ENCODE measurements around the gene CRIP3. TPM values are rescaled to one million over a fixed set of nuclear protein-coding genes. Genes with fewer than 3 reads are reported as not detected.
"Not testable (repeated sequence)": the region's sequence is repeated elsewhere in the genome, so short reads cannot be mapped to it uniquely, and the experiment has no call there.

CRIP3 gene
- total RNA-seq, 1 experiment from 2014 or later, result 16.9 TPM

DNA sequence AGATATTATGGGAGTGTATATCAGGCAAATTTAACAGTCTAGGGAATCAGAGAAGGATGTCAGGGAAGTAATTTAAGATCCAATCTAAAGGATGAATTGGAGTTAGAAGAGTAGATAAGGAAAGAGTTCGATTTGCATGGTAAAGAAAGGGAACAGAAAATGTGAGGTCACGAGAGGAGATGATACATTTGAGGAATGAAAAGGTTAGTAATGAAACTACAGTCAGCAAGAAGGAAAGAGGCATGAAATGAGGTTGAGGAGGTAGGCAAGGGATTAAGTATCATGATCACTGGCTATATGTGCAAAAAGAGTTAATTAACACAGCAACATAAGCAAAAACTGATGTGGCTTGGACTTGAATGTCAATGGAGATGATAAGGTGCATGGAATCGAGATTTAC lies 38.4 kb upstream of the CRIP3 start:
- Histone ChIP-seq H4K8ac (replicated peaks; ENCODE audit: insufficient read length, low read depth, low read length) (no peak overlapping the region), H2BK5ac (ENCODE audit: insufficient read length, low read length) (no peak overlapping the region), H2BK12ac (ENCODE audit: insufficient read length, low read depth, low read length) (no peak overlapping the region), H3K18ac (ENCODE audit: insufficient read length, low read depth, low read length) (no peak overlapping the region), H3K4me1 (ENCODE audit: insufficient read depth, low read length) (no peaks in the 10 kb centered on the region), H3K4ac (ENCODE audit: low read depth, low read length) (no peak overlapping the region), H3K4me2 (ENCODE audit: insufficient read depth, insufficient read length, low read length) (no peak overlapping the region), H3T11ph (ENCODE audit: low read length) (no peak overlapping the region), H3K79me1 (ENCODE audit: insufficient read depth, low read depth, low read length, poor library complexity, severe bottlenecking) (no peaks in the 10 kb centered on the region), H3K27me3 (ENCODE audit: insufficient read depth, low read length) (no peaks in the 10 kb centered on the region), H3K56ac (ENCODE audit: insufficient read length, low read depth, low read length) (no peak overlapping the region), H3K79me2 (ENCODE audit: insufficient read depth, low read length) (no peaks in the 10 kb centered on the region), H3K14ac (ENCODE audit: insufficient read depth, low read length) (no peak overlapping the region), H3K27ac (ENCODE audit: insufficient read length, low read depth, low read length) (no peak overlapping the region), H3K23ac (ENCODE audit: insufficient read length, low read depth, low read length) (no peak overlapping the region), H2BK20ac (ENCODE audit: low read depth, low read length, poor library complexity, severe bottlenecking) (no peak overlapping the region), H2BK120ac (ENCODE audit: low read depth, low read length, poor library complexity, severe bottlenecking) (no peak overlapping the region), H2AFZ (ENCODE audit: low read length) (no peak overlapping the region), H3K9me3 (ENCODE audit: control insufficient read depth, low read depth, low read length) (no peaks in the 10 kb centered on the region), H4K91ac (ENCODE audit: insufficient read length, low read depth, low read length) (no peak overlapping the region), H3K23me2 (ENCODE audit: insufficient read length, low read depth, low read length, poor library complexity, severe bottlenecking) (no peaks in the 10 kb centered on the region), H4K5ac (ENCODE audit: insufficient read length, low read depth, low read length) (no peak overlapping the region), H3K9ac (ENCODE audit: extremely low read depth, insufficient read length, low read length) (no peak overlapping the region), H2BK15ac (ENCODE audit: low read depth, low read length) (no peak overlapping the region), H4K20me1 (ENCODE audit: control insufficient read depth, insufficient read depth, insufficient read length) (no peaks in the 10 kb centered on the region), H2AK5ac (ENCODE audit: insufficient read length, low read length) (no peak overlapping the region)
- H3K27me3 Mint-ChIP-seq (ENCODE audit: low read depth), result no peaks in the 10 kb centered on the region
- 100% methylated on average over 2 of the region's 3 CpGs for WGBS (ENCODE audit: extremely low coverage, insufficient read length, low lambda C conversion rate)
- TF ChIP-seq, protein P1, sequence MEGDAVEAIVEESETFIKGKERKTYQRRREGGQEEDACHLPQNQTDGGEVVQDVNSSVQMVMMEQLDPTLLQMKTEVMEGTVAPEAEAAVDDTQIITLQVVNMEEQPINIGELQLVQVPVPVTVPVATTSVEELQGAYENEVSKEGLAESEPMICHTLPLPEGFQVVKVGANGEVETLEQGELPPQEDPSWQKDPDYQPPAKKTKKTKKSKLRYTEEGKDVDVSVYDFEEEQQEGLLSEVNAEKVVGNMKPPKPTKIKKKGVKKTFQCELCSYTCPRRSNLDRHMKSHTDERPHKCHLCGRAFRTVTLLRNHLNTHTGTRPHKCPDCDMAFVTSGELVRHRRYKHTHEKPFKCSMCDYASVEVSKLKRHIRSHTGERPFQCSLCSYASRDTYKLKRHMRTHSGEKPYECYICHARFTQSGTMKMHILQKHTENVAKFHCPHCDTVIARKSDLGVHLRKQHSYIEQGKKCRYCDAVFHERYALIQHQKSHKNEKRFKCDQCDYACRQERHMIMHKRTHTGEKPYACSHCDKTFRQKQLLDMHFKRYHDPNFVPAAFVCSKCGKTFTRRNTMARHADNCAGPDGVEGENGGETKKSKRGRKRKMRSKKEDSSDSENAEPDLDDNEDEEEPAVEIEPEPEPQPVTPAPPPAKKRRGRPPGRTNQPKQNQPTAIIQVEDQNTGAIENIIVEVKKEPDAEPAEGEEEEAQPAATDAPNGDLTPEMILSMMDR (conservative IDR thresholded peaks at IDR 0.05), result no peak
- H3K27ac Mint-ChIP-seq, result no peak overlapping the region
- no peak for DNase-seq
- H3K4me3 Mint-ChIP-seq, result no peak overlapping the region
- H3K36me3 Mint-ChIP-seq (ENCODE audit: insufficient read depth in 1 of 3, low read depth in 3 of 3), result peaks cover 0 to 33% (median 12%) of the 10 kb centered on the region in 3 experiments; a peak in 5 of 7 replicates
- H3K4me1 Mint-ChIP-seq, result no peaks in the 10 kb centered on the region
- H3K9me3 Mint-ChIP-seq, result no peaks in the 10 kb centered on the region

DNA sequence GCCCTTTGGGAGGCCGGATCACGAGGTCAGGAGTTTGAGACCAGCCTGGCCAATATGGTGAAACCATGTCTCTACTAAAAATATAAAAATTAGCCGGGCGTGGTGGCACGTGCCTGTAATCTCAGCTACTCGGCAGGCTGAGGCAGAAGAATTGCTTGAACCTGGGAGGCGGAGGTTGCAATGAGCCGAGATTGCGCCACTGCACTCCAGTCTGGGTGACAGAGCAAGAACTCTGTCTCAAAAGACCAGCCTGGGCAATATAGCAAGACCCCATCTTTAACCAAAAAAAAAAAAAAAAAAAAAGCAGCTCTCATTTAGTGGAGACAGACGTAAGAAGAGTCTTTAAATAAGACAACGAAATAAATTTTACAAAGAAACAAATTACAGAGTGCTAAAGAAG lies 37.6 kb upstream of the CRIP3 start:
- not testable (repeated sequence) for H3K27ac ChIP-seq (ENCODE audit: insufficient read length, low read depth, low read length); H2BK12ac ChIP-seq (ENCODE audit: insufficient read length, low read depth, low read length); H3K4me3 Mint-ChIP-seq; H3K4me2 ChIP-seq (ENCODE audit: insufficient read depth, insufficient read length, low read length); H3K9me3 Mint-ChIP-seq; H3K27ac Mint-ChIP-seq; H2BK5ac ChIP-seq (ENCODE audit: insufficient read length, low read length); H3K14ac ChIP-seq (ENCODE audit: insufficient read depth, low read length); H3K9ac ChIP-seq (ENCODE audit: extremely low read depth, insufficient read length, low read length); DNase-seq; H4K20me1 ChIP-seq (ENCODE audit: control insufficient read depth, insufficient read depth, insufficient read length); H2BK120ac ChIP-seq (ENCODE audit: low read depth, low read length, poor library complexity, severe bottlenecking); H3K79me2 ChIP-seq (ENCODE audit: insufficient read depth, low read length); H3K27me3 Mint-ChIP-seq (ENCODE audit: low read depth); H2AFZ ChIP-seq (ENCODE audit: low read length); H3K9me3 ChIP-seq (ENCODE audit: control insufficient read depth, low read depth, low read length); H3K23me2 ChIP-seq (ENCODE audit: insufficient read length, low read depth, low read length, poor library complexity, severe bottlenecking); H3K4me1 Mint-ChIP-seq; H3T11ph ChIP-seq (ENCODE audit: low read length); H4K91ac ChIP-seq (ENCODE audit: insufficient read length, low read depth, low read length); H3K18ac ChIP-seq (ENCODE audit: insufficient read length, low read depth, low read length); H2BK15ac ChIP-seq (ENCODE audit: low read depth, low read length); H3K79me1 ChIP-seq (ENCODE audit: insufficient read depth, low read depth, low read length, poor library complexity, severe bottlenecking); H3K4me1 ChIP-seq (ENCODE audit: insufficient read depth, low read length); H3K27me3 ChIP-seq (ENCODE audit: insufficient read depth, low read length); H2BK20ac ChIP-seq (ENCODE audit: low read depth, low read length, poor library complexity, severe bottlenecking); H2AK5ac ChIP-seq (ENCODE audit: insufficient read length, low read length); H4K8ac ChIP-seq (replicated peaks; ENCODE audit: insufficient read length, low read depth, low read length); H3K4ac ChIP-seq (ENCODE audit: low read depth, low read length); H3K56ac ChIP-seq (ENCODE audit: insufficient read length, low read depth, low read length); H3K23ac ChIP-seq (ENCODE audit: insufficient read length, low read depth, low read length); H4K5ac ChIP-seq (ENCODE audit: insufficient read length, low read depth, low read length)
- H3K36me3 Mint-ChIP-seq (ENCODE audit: insufficient read depth in 1 of 3, low read depth in 3 of 3), result peaks cover 1 to 29% (median 9%) of the 10 kb centered on the region in 3 experiments; a peak in 5 of 7 replicates
- WGBS (ENCODE audit: extremely low coverage, insufficient read length, low lambda C conversion rate), result no CpG with 5 or more reads among the region's 11 CpGs

Measured in H9 (cell line).